GM18502 (cell line): ENCODE measurements around the gene PRKCA.
"Not testable (repeated sequence)": the region's sequence is repeated elsewhere in the genome, so short reads cannot be mapped to it uniquely, and the experiment has no call there.

ENCODE experiments used
- ATAC-seq: cut with Tn5 transposase; IDR thresholded peaks from one replicate; pipeline ENCODE4 v1.9.1; 2021; ENCODE audit warnings: mild to moderate bottlenecking; ENCODE audit not compliant: unreplicated experiment, poor library complexity

PRKCA gene

DNA sequence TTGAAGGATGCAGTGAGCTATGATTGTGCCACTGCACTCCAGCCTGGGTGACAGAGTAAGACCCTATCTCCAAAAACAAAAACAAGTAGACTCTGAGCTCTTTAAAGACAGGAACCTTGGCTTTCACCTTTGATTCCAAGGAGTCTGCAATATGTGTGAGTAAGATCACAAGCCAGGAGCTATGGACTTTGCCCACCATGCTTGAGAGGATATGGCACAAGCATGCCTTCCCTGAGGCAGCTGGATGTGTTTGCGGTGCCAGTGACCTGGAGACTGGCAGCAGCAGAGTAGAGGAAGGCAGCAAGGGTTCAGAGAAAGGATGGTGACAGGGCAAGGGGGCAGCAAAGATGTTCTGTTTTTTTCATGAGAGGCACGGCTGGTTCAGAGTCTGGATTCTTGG is 14.5 kb upstream of the PRKCA start:
- no peak for ATAC-seq

DNA sequence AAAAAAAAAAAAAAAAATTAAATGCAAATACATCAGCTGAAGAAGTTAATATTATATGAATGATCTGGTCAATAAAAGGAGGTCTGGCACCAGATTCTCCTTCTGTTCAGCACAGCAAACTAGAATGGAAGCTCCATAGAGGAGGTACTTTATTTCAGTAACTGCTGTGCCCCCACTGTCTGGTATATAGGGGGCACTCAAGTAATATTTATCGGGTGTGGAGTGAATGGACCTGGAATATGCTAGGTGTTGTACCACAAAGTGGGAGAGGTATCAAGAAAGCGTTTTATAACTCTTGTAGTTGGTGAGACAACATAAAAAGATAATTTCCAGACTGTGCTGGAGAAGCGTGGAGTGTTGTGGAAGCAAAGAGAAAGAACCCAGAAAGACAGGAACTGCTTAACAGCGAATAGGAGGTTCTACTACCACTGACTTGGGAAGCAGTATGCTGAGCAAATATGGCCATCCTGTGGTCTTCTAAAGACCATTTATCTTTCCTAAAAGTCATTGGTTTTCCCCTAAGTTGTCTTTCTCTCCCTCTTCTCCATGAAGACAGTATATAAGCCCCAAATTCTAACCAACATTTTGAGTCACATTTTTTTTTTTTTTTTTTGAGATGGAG is 12.2 kb upstream of the PRKCA start:
- no peak for ATAC-seq

DNA sequence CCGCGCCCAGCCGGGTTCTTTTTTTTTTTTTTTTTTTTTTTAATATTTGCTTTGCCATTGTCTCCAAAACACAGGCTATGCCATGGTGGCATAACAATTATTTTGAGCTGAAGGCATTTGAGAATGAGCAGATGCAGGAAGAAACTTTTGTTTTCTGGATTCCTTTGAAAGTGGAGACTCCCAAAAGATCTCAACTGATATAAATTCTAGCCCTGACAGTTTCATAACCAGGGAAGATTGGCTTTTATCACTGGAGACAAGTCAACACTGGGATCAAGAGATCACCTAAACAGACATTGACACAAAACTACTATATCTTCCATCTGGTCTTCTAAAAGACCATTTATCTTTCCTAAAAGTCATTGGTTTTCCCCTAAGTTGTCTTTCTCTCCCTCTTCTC is 10.1 kb upstream of the PRKCA start:
- no peak for ATAC-seq

DNA sequence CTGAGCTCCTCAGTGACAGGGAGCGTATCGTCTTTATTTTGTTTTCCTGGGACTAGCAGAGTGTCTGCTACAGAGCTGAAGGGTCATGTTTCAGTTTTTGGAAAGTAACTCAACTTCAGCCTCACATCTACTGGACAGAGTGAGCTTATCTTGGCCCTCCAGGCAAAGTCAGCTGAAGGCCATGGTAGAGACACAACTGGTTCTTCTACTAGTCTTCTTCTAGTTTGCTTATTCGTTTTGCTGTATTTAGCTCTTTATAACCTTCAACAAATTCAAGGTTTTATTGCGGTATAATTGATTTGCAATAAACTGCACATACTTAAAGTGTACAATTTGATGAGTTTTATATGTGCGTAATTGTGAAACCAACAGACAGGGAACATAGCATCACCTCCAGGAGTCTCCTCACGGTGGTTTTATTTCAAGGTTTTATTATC is 6.1 kb upstream of the PRKCA start:
- no peak for ATAC-seq

- not testable (repeated sequence) for ATAC-seq
These were observed 5.0 kb upstream of the PRKCA start for GRCh38 chr17:66297443-66297842.

DNA sequence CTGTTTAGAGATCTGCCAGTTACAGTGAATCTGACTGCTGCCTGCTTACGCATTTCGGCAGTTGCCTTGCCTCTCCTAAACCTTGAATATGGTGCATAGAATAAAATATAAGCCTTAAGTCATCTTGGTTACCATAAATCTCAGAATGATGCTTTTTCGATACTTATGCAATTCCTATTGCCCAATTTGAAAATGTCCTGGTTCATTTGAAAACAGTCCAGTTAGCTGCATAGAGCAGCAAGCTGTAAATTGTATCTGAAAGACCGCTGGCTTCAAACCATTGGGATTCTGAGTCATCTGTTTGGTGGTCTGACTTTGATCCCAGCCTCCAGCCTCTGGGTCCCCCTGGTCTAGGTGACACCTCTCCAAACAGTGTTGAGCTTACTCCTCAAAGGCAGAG is 2.7 kb upstream of the PRKCA start:
- no peak for ATAC-seq

GRCh38 chr17:66300956-66301355 is 1.5 kb upstream of the PRKCA start:
- ATAC-seq = no peak

- no peak for ATAC-seq
These were observed 998 bp upstream of the PRKCA start for GRCh38 chr17:66301367-66301863.

DNA sequence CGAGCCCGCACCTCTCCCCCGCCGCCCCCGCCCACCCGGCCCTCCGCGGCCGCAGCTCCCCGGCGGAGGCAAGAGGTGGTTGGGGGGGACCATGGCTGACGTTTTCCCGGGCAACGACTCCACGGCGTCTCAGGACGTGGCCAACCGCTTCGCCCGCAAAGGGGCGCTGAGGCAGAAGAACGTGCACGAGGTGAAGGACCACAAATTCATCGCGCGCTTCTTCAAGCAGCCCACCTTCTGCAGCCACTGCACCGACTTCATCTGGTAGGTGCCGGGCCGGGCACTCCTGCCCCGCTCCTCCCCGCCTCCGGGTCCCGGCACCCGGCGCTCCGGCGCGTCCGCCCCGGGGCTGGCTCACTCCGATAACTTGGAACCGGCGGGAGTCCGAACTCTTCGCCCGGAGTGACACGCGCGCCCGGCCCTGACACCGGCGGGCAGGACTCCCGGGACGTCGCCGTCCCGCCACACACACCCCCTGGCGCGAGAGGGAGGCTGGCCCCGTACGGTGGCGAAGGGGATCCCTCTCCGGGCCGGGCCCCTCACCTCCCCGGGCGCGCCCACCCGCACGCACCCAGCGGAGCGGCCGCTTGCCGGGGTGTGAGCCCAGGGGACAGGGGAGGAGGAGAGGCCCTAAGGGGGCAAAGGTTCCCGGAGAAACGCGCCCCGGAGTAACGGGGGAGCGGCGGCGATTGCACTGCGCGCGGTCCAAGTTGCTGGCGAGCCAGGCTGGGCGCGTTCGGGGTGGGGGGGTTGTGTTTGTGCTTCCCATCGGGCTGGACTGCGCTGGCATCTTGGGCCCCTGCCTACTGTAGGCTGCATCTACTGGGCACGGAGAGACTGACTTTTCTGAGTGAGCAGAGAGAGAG is 581 bp downstream of the PRKCA start:
- peak; percentile 29 for ATAC-seq

- ATAC-seq = no peak
These were observed 2.1 kb downstream of the PRKCA start for GRCh38 chr17:66304304-66305174.

- no peak for ATAC-seq
These were observed 4.0 kb downstream of the PRKCA start for GRCh38 chr17:66306446-66306845.

DNA sequence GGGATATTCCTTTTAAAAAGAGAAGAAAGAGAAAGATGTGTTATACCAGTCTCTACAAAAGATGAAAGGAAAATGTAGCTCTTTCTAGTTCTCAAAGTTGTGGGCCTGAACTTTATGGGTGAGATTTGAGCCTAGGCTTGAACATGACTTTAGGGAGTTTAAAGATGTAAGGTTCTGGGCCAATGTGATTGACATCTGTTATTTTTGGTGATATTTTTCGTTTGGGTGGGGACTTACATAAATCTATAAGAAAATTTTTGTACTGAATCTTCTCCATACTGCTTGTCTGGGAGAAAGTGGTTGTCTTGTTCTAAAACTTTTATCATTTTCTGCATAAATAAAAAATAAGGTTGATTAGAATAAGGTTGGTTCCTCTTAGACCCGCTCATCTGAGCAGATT is 4.8 kb downstream of the PRKCA start:
- no peak for ATAC-seq

- ATAC-seq = no peak
These were observed 6.4 kb downstream of the PRKCA start for GRCh38 chr17:66308856-66309255.

- ATAC-seq = no peak
These were observed 7.4 kb downstream of the PRKCA start for GRCh38 chr17:66309793-66310192.

- ATAC-seq = no peak
These were observed 8.2 kb downstream of the PRKCA start for GRCh38 chr17:66310528-66311148.

- ATAC-seq = no peak
These were observed 10.5 kb downstream of the PRKCA start for GRCh38 chr17:66312912-66313311.

- ATAC-seq = no peak
These were observed 10.9 kb downstream of the PRKCA start for GRCh38 chr17:66313325-66313724.

DNA sequence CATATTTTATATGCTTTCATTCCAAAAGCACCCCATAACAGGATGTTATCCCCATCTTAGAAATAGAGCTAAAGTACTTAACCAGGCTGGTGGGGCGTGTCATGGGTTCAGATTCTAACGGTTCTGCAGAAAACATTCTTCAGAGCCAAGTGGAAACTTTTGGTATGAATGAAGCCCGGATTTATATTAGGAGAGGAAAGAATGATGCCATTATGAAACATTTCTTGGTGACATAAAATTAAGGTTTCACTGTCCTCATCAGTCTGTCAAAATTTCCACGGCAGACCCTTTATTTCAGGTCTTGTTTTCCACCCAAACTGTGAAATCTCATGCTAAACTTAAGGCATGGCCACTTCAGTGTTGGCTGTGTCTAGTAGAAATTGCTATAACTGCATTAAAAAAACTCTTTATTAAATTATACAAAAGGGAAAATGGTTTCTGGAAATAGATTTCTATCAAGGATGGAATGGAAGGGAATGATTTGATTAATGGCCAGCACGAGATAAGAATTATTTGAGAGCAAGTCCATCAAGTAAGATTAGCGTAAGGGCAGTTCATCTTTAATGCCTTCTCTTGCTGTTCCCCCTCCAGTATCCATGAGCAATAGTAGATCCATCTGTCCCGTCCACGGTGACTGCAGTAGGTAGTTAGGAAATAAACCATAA is 11.7 kb downstream of the PRKCA start:
- no peak for ATAC-seq

DNA sequence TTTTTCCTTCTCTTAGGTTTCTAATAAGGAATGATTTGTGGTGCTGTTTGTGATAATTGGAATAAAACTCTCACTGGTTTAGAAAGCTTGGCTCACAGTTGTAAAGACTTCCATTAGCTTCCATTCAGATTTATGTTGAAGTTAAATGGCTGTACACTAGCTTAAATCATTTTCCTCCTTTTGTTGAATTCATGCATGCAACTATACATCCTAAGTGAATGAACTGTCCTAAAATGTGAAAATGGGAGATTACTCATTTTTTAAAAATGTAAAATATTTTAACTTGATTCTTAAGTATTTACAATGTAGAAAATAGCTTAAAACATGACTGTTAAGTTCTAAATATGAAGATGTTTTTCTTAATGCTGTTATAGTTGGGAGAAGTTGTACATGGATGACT is 15.2 kb downstream of the PRKCA start:
- no peak for ATAC-seq

GRCh38 chr17:66319226-66319625 is 16.8 kb downstream of the PRKCA start:
- no peak for ATAC-seq
